HCT116 (cell line): Measurements from ENCODE around the gene FAM151A. TPM values are rescaled to one million over a fixed set of nuclear protein-coding genes. Genes with fewer than 3 reads are reported as not detected.

Source experiments
- ATAC-seq: fragments of 200-7000 bp; cut with Tn5 transposase; 2 replicates; pipeline ENCODE4 v1.9.1; 2020; ENCODE audit warnings: mild to moderate bottlenecking, moderate library complexity
- BruUV-seq: library from RNA; stranded (reverse); fragments of 400-500 nt; replicated peaks from 2 replicates; lab custom pipeline; 2021; lab: Mats Ljungman, UMichigan
- CTCF ChIA-PET: fragments of 300-600 bp; sonication (Branson Sonifier 250); formaldehyde crosslinking; loops from one replicate; lab custom pipeline; 2021; ENCODE audit warnings: antibody characterized with exemption; lab: Charles Lee
- POLR2A ChIA-PET: fragments of 300-600, 350-600 bp; sonication (Branson Sonifier 250); formaldehyde crosslinking; loops from one replicate; lab custom pipeline; 2021; ENCODE audit warnings: antibody characterized with exemption; lab: Charles Lee
- RAD21 ChIA-PET, 2 experiments: fragments of 300-600 bp; sonication (Branson Sonifier 250); formaldehyde crosslinking; loops; one replicate each; lab custom pipeline; 2023; ENCODE audit warnings: low total read pairs in 2 of 2; ENCODE audit not compliant: uncharacterized antibody in 2 of 2, unreplicated experiment in 2 of 2, low non-redundant PET in 1 of 2; lab: Charles Lee
- DNase-seq: peaks from one replicate; pipeline ENCODE4 v3.0.0-alpha.2; 2010; ENCODE audit warnings: low read depth, low spot score
- H2AFZ ChIP-seq: fragments of 200-600 bp; shearing (Covaris generic), sonication (generic); 2 replicates; pipeline ENCODE4 v1.6.1; 2017; ENCODE audit warnings: low read depth, mixed run types, mixed read lengths, antibody characterized with exemption, low read length; ENCODE audit not compliant: poor library complexity, severe bottlenecking
- H3K27ac ChIP-seq: 2 replicates; pipeline ENCODE4 v1.5.1; 2012; ENCODE audit warnings: low read depth, low read length
- H3K27me3 ChIP-seq: fragments of 200-600 bp; sonication (generic); 2 replicates; pipeline ENCODE4 v1.6.1; 2016; ENCODE audit warnings: mixed run types, low read length, mixed read lengths; ENCODE audit not compliant: insufficient read depth
- H3K36me3 ChIP-seq, 2 experiments: fragments of 200-500 bp in 1 of 2; fragments of 200-600 bp in 1 of 2; sonication (Bioruptor generic) in 1 of 2; sonication (generic) in 1 of 2; 2 replicates each; pipeline versions ENCODE4 v1.5.1 to v1.6.1; 2014 to 2016; ENCODE audit warnings: low read length in 2 of 2, inconsistent platforms in 1 of 2, mixed read lengths in 1 of 2, mixed run types in 1 of 2; ENCODE audit not compliant: insufficient read depth in 2 of 2, control insufficient read depth in 1 of 2
- H3K4me1 ChIP-seq, 2 experiments: fragments of 200-600 bp in 1 of 2; sonication (generic) in 1 of 2; 2 replicates each; pipeline versions ENCODE4 v1.5.1 to v1.6.1; 2012 to 2017; ENCODE audit warnings: low read length in 2 of 2, inconsistent platforms in 1 of 2, mild to moderate bottlenecking in 1 of 2, mixed read lengths in 1 of 2, mixed run types in 1 of 2, moderate library complexity in 1 of 2; ENCODE audit not compliant: insufficient read depth in 2 of 2, control insufficient read depth in 1 of 2
- H3K4me2 ChIP-seq: fragments of 200-600 bp; sonication (generic); 2 replicates; pipeline ENCODE4 v1.6.1; 2017; ENCODE audit warnings: mixed run types, low read length, mixed read lengths
- H3K4me3 ChIP-seq, 2 experiments: fragments of 200-600 bp in 1 of 2; sonication (generic) in 1 of 2; replicated peaks in 1 of 2; 2 replicates each; pipeline ENCODE4 v1.5.1; 2011 to 2016; ENCODE audit warnings: low read length in 2 of 2, control low read depth in 1 of 2, low read depth in 1 of 2, mild to moderate bottlenecking in 1 of 2, mixed read lengths in 1 of 2, mixed run types in 1 of 2
- H3K79me2 ChIP-seq: fragments of 200-600 bp; sonication (generic); 2 replicates; pipeline ENCODE4 v1.6.1; 2017; ENCODE audit warnings: mild to moderate bottlenecking, mixed run types, low read length, moderate library complexity, mixed read lengths; ENCODE audit not compliant: insufficient read depth
- H3K9ac ChIP-seq: fragments of 200-600 bp; sonication (generic); 2 replicates; pipeline ENCODE4 v1.6.1; 2016; ENCODE audit warnings: low read length, mixed read lengths
- H3K9me2 ChIP-seq: fragments of 200-600 bp; sonication (generic), shearing (Covaris generic); 2 replicates; pipeline ENCODE4 v1.6.1; 2017; ENCODE audit warnings: mixed run types, mild to moderate bottlenecking, moderate library complexity; ENCODE audit not compliant: insufficient read depth
- H3K9me3 ChIP-seq, 2 experiments: fragments of 200-500 bp in 1 of 2; fragments of 200-600 bp in 1 of 2; sonication (Bioruptor generic) in 1 of 2; sonication (generic) in 1 of 2; 2 replicates each; pipeline ENCODE4 v1.6.1; 2014 to 2017; ENCODE audit warnings: low read length in 2 of 2, mixed read lengths in 2 of 2, inconsistent platforms in 1 of 2, low read depth in 1 of 2, mild to moderate bottlenecking in 1 of 2, mixed run types in 1 of 2, moderate library complexity in 1 of 2; ENCODE audit not compliant: control insufficient read depth in 1 of 2, insufficient read depth in 1 of 2
- H4K20me1 ChIP-seq: fragments of 200-600 bp; sonication (generic), shearing (Covaris generic); 2 replicates; pipeline ENCODE4 v1.6.1; 2017; ENCODE audit warnings: mixed run types, mild to moderate bottlenecking, moderate library complexity; ENCODE audit not compliant: insufficient read depth
- CEBPB ChIP-seq: IDR thresholded peaks from 2 replicates; pipeline ENCODE4 v1.6.1; 2012; ENCODE audit warnings: low read depth
- EGR1 ChIP-seq: IDR thresholded peaks from 2 replicates; pipeline ENCODE4 v1.6.1; 2012; ENCODE audit warnings: low read depth
- EZH2phosphoT487 ChIP-seq: fragments of 200-600 bp; IDR thresholded peaks from 2 replicates; pipeline ENCODE4 v1.6.1; 2018; ENCODE audit warnings: antibody characterized with exemption, borderline replicate concordance
- POLR2A ChIP-seq: IDR thresholded peaks from 2 replicates; pipeline ENCODE4 v1.7.0; 2011; ENCODE audit warnings: borderline replicate concordance; ENCODE audit not compliant: insufficient read depth, insufficient read length; ENCODE audit errors: extremely low read depth
- POLR2AphosphoS5 ChIP-seq: IDR thresholded peaks from 2 replicates; pipeline ENCODE4 v1.6.1; 2011; ENCODE audit warnings: mild to moderate bottlenecking, low read depth, low read length, moderate library complexity
- RAD21 ChIP-seq: IDR thresholded peaks from 2 replicates; pipeline ENCODE4 v1.6.1; 2012; ENCODE audit warnings: low read depth, mild to moderate bottlenecking
- ZFX ChIP-seq: fragments of 450-650 bp; IDR thresholded peaks from 2 replicates; pipeline ENCODE4 v1.6.1; 2017
- ZNF274 ChIP-seq: fragments of 200-500 bp; sonication (Bioruptor generic); IDR thresholded peaks from 2 replicates; pipeline ENCODE4 v1.6.1; 2014; ENCODE audit warnings: mild to moderate bottlenecking, low read depth, low read length, inconsistent platforms
- intact Hi-C: fragments of 100-400 bp; cut with micrococcal nuclease; formaldehyde crosslinking; loops from 2 replicates; pipeline ENCODE4 v1.10.0; 2022
- total RNA-seq: library from RNA; stranded (reverse); gene quantifications from one replicate; pipeline ENCODE4 v1.2.1, GENCODE V29; 2021; ENCODE audit not compliant: unreplicated experiment
- TF ChIP-seq, protein P1 (sequence below): IDR thresholded peaks from 2 replicates; pipeline ENCODE4 v1.6.1; 2012; ENCODE audit warnings: low read depth
- TF ChIP-seq, protein P2 (sequence below), 3 experiments: fragments of 200-600 bp in 1 of 3; sonication (generic) in 1 of 3; IDR thresholded peaks in 2 of 3; conservative IDR thresholded peaks in 1 of 3; 2 replicates each; pipeline ENCODE4 v1.5.1; 2012 to 2017; ENCODE audit warnings: low read depth in 2 of 3, low read length in 2 of 3, antibody characterized with exemption in 1 of 3, borderline replicate concordance in 1 of 3, control low read depth in 1 of 3, mild to moderate bottlenecking in 1 of 3, mixed read lengths in 1 of 3, mixed run types in 1 of 3, moderate library complexity in 1 of 3; ENCODE audit not compliant: insufficient read depth in 1 of 3

FAM151A gene
- total RNA-seq, 1 experiment from 2014 or later, result not detected

DNA sequence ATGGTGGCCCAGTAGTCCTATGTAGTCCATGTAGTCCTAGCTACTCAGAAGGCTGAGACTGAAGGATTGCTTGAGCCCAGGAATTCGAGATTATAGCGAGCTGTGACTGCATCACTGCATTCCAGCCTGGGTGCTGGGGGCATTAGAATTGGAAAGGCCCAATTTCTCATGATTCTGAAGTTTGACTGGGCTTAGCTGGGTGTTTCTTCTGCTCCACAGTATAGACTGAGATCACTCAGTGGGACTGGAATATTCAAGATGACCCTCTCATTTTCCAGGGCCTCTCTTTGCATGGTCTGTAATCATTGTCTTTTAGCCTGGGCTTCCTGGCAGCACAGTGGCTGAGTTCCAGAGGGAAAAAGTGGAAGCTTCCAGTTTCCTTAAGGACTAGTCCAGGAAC is 44.5 kb upstream of the FAM151A start (continued):
- no peak for TF ChIP-seq CEBPB
- TF ChIP-seq POLR2AphosphoS5, result no peak
- TF ChIP-seq EGR1, result no peak
- TF ChIP-seq ZFX, result no peak
- TF ChIP-seq ZNF274, result no peak
- no peak for TF ChIP-seq POLR2A
- TF ChIP-seq, protein P1, sequence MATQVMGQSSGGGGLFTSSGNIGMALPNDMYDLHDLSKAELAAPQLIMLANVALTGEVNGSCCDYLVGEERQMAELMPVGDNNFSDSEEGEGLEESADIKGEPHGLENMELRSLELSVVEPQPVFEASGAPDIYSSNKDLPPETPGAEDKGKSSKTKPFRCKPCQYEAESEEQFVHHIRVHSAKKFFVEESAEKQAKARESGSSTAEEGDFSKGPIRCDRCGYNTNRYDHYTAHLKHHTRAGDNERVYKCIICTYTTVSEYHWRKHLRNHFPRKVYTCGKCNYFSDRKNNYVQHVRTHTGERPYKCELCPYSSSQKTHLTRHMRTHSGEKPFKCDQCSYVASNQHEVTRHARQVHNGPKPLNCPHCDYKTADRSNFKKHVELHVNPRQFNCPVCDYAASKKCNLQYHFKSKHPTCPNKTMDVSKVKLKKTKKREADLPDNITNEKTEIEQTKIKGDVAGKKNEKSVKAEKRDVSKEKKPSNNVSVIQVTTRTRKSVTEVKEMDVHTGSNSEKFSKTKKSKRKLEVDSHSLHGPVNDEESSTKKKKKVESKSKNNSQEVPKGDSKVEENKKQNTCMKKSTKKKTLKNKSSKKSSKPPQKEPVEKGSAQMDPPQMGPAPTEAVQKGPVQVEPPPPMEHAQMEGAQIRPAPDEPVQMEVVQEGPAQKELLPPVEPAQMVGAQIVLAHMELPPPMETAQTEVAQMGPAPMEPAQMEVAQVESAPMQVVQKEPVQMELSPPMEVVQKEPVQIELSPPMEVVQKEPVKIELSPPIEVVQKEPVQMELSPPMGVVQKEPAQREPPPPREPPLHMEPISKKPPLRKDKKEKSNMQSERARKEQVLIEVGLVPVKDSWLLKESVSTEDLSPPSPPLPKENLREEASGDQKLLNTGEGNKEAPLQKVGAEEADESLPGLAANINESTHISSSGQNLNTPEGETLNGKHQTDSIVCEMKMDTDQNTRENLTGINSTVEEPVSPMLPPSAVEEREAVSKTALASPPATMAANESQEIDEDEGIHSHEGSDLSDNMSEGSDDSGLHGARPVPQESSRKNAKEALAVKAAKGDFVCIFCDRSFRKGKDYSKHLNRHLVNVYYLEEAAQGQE, result no peak
- TF ChIP-seq EZH2phosphoT487, result no peak
- TF ChIP-seq, all 23 proteins: peak for 0

- RAD21 ChIA-PET, result no interaction called here
Observed at GRCh38 chr1:54666333-54666732, 43.0 kb upstream of the FAM151A start.

More at GRCh38 chr1:54666333-54666732, 43.0 kb upstream of the FAM151A start:
- POLR2A ChIA-PET, result no interaction called here
- CTCF ChIA-PET, result no interaction called here
- no TSS peak for BruUV-seq
- intact Hi-C loops, result no loop called here
- Histone ChIP-seq H3K9ac (no peak overlapping the region), H3K27me3 (no peaks in the 10 kb centered on the region), H3K79me2 (no peaks in the 10 kb centered on the region), H3K27ac (no peak overlapping the region), H3K4me1 (no peaks in the 10 kb centered on the region), H3K4me2 (no peak overlapping the region), H3K9me2 (no peaks in the 10 kb centered on the region), H3K9me3 (no peaks in the 10 kb centered on the region), H4K20me1 (no peaks in the 10 kb centered on the region), H2AFZ (no peak overlapping the region), H3K36me3 (no peaks in the 10 kb centered on the region), H3K4me3 (no peak overlapping the region)
- TF ChIP-seq, protein P2, sequence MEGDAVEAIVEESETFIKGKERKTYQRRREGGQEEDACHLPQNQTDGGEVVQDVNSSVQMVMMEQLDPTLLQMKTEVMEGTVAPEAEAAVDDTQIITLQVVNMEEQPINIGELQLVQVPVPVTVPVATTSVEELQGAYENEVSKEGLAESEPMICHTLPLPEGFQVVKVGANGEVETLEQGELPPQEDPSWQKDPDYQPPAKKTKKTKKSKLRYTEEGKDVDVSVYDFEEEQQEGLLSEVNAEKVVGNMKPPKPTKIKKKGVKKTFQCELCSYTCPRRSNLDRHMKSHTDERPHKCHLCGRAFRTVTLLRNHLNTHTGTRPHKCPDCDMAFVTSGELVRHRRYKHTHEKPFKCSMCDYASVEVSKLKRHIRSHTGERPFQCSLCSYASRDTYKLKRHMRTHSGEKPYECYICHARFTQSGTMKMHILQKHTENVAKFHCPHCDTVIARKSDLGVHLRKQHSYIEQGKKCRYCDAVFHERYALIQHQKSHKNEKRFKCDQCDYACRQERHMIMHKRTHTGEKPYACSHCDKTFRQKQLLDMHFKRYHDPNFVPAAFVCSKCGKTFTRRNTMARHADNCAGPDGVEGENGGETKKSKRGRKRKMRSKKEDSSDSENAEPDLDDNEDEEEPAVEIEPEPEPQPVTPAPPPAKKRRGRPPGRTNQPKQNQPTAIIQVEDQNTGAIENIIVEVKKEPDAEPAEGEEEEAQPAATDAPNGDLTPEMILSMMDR (IDR thresholded peaks at IDR 0.05 in 2 of 3, conservative IDR thresholded peaks at IDR 0.05 in 1 of 3; ENCODE audit: borderline replicate concordance in 1 of 3, insufficient read depth in 1 of 3, low read depth in 2 of 3, low read length in 2 of 3), result no peak
- TF ChIP-seq POLR2A (no peak), RAD21 (no peak)
- DNase-seq (no peak), ATAC-seq (no peak)
